Cardiac muscle cell (in vitro differentiated cells and primary cell): ENCODE results near the gene TNFRSF1B. TPM values are rescaled to one million over a fixed set of nuclear protein-coding genes. Genes with fewer than 3 reads are reported as not detected.
A peak's percentile ranks its signal among the peaks of the same experiment; 100 is the strongest.

Experiments
- DNase-seq, 2 donors: peaks; one replicate each; pipeline versions ENCODE4 v3.0.0 to v3.0.0-alpha.2; 2010 to 2017; ENCODE audit warnings: low read depth in 1 of 2, low spot score in 1 of 2
- H3K27ac ChIP-seq: fragments of 200-600 bp; sonication (generic); 2 replicates; pipeline ENCODE4 v1.5.1; 2016
- H3K27me3 ChIP-seq: fragments of 200-600 bp; sonication (generic); 2 replicates; pipeline ENCODE4 v1.6.0; 2016; ENCODE audit warnings: control low read depth
- H3K36me3 ChIP-seq: fragments of 200-600 bp; sonication (generic); 2 replicates; pipeline ENCODE4 v1.5.1; 2016; ENCODE audit warnings: control low read depth
- H3K4me1 ChIP-seq: fragments of 200-600 bp; sonication (generic); 2 replicates; pipeline ENCODE4 v1.8.1; 2017; ENCODE audit warnings: low read depth, mild to moderate bottlenecking, mixed run types
- H3K4me3 ChIP-seq: fragments of 200-600 bp; sonication (generic); 2 replicates; pipeline ENCODE4 v1.5.1; 2016; ENCODE audit warnings: mild to moderate bottlenecking
- H3K9me3 ChIP-seq: fragments of 200-600 bp; sonication (generic); 2 replicates; pipeline ENCODE4 v1.5.1; 2017; ENCODE audit warnings: low read depth, mild to moderate bottlenecking, control low read depth
- polyA plus RNA-seq: library from polyadenylated mRNA; unstranded; fragments of >200 nt; fragmentation: Nextera tagmentation; extraction: Ambion mirVana; gene quantifications from 2 replicates; pipeline ENCODE4 v1.2.1, GENCODE V29; 2016
- total RNA-seq: library from RNA; depleted of rRNA; stranded (reverse); fragments of >200 nt; gene quantifications from 2 replicates; pipeline ENCODE4 v1.2.3, GENCODE V29; 2016
- TF ChIP-seq, protein P1 (sequence below): IDR thresholded peaks from 2 replicates; pipeline ENCODE4 v1.5.1; 2012; ENCODE audit warnings: low read depth, mild to moderate bottlenecking, low read length

TNFRSF1B gene
- total RNA-seq = 0.27 TPM in 1 of 2 replicates, not detected in the other
- 0.12 TPM in 1 of 2 replicates, not detected in the other for polyA plus RNA-seq

GRCh38 chr1:12166834-12167492 is at the start of gene TNFRSF1B:
TNFRSF1B (plus strand) TSS chr1:12166991; CDS start chr1:12167092, 101 bp downstream.
- Histone ChIP-seq H3K4me3 (peak within 1 kb of the TSS; percentile 17), H3K9me3 (no peaks in the 10 kb centered on the region), H3K36me3 (no peaks in the 10 kb centered on the region), H3K27ac (no peak within 1 kb of the TSS), H3K4me1 (no peaks in the 10 kb centered on the region), H3K27me3 (peaks cover 37% of the 10 kb centered on the region)
- TF ChIP-seq, protein P1, sequence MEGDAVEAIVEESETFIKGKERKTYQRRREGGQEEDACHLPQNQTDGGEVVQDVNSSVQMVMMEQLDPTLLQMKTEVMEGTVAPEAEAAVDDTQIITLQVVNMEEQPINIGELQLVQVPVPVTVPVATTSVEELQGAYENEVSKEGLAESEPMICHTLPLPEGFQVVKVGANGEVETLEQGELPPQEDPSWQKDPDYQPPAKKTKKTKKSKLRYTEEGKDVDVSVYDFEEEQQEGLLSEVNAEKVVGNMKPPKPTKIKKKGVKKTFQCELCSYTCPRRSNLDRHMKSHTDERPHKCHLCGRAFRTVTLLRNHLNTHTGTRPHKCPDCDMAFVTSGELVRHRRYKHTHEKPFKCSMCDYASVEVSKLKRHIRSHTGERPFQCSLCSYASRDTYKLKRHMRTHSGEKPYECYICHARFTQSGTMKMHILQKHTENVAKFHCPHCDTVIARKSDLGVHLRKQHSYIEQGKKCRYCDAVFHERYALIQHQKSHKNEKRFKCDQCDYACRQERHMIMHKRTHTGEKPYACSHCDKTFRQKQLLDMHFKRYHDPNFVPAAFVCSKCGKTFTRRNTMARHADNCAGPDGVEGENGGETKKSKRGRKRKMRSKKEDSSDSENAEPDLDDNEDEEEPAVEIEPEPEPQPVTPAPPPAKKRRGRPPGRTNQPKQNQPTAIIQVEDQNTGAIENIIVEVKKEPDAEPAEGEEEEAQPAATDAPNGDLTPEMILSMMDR = no peak
- peak; percentile 48 to 69 for DNase-seq

- Histone ChIP-seq H3K27me3 (no peaks in the 10 kb centered on the region), H3K27ac (no peak overlapping the region), H3K36me3 (no peaks in the 10 kb centered on the region), H3K4me3 (no peak overlapping the region), H3K9me3 (no peaks in the 10 kb centered on the region), H3K4me1 (peaks cover 9% of the 10 kb centered on the region)
- TF ChIP-seq, protein P1 = no peak
- peak in 1 of 2 donors; percentile 92 for DNase-seq
Measured at GRCh38 chr1:12121212-12122003, 45.4 kb upstream of the TNFRSF1B start.

DNA sequence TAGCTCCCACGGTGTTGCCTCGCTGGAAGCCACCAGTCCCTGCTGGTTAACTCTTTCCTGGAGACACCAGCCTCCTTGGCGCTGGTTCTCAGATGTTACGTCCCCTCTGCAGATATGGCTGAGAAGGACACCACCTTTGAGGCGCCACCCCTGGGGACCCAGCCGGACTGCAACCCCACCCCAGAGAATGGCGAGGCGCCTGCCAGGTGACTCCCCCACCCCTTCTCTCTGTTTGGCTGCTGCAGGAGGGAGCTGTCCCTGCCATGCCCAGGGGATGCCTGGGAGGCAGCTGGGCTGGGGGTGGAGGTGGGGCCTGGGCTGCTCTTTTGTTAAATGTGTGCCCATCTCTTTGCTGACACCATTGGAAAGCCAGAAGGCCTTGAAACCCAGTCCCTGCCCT is 43.6 kb upstream of the TNFRSF1B start:
- Histone ChIP-seq H3K4me3 (no peak overlapping the region), H3K36me3 (no peaks in the 10 kb centered on the region), H3K4me1 (peaks cover 9% of the 10 kb centered on the region), H3K27ac (no peak overlapping the region), H3K9me3 (no peaks in the 10 kb centered on the region), H3K27me3 (no peaks in the 10 kb centered on the region)
- TF ChIP-seq, protein P1 = no peak
- no peak for DNase-seq

GRCh38 chr1:12124693-12125421 is 41.9 kb upstream of the TNFRSF1B start:
- TF ChIP-seq, protein P1 = peak; percentile 93
- H3K36me3 ChIP-seq = no peaks in the 10 kb centered on the region

More at GRCh38 chr1:12124693-12125421, 41.9 kb upstream of the TNFRSF1B start:
- Histone ChIP-seq H3K27me3 (no peaks in the 10 kb centered on the region), H3K9me3 (no peaks in the 10 kb centered on the region), H3K27ac (no peak overlapping the region), H3K4me1 (peaks cover 9% of the 10 kb centered on the region), H3K4me3 (no peak overlapping the region)
- DNase-seq = peak; percentile 77 to 86
